ENCODE data around the gene ZNF629. TPM values are rescaled to one million over a fixed set of nuclear protein-coding genes. Genes with fewer than 3 reads are reported as not detected.

ZNF629 gene
- total and polyA plus RNA-seq, 2 experiments from 2014 or later, result 4.1 to 20.3 TPM

DNA sequence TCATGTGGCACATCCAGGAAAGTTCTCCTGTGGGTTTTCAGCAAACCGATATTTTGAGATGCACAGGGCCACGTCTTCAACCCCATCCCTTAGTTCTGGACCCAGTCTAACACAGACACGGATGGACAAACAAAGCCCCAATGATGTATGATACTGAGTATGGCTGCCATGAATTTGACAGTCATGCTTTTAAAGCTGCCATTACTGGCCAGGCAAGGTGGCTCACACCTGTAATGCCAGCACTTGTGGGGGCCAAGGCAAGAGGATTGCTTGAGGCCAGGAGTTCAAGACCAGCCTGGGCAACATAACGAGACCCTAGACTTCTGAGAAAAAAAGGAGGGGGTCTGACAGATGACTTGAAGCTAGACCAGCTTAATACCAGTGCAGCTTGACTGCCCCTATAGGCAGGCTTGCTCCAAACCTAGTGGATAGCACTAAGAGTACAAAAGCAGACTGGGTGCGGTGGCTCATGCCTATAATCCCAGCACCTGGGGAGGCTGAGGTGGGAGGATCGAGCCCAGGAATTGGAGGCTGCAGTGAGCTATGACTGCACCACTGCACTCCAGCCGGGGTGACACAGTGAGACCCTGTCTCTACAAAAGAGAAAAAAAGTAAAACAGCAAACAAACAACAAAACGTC lies 10.8 kb upstream of the ZNF629 start:
- no peak overlapping the region for H3K4me3 ChIP-seq
- Mint-ChIP-seq H3K36me3 (ENCODE audit: low read depth) (no peaks in the 10 kb centered on the region), H3K4me3 (no peak overlapping the region), H3K4me1 (peaks cover 4% of the 10 kb centered on the region; the same call in 2 of the 3 replicates), H3K27ac (no peak overlapping the region), H3K27me3 (ENCODE audit: insufficient read depth, low read depth, poor library complexity) (peaks cover 3% of the 10 kb centered on the region), H3K9me3 (no peaks in the 10 kb centered on the region)
- H3F3A ChIP-seq (replicated peaks; ENCODE audit: low read depth), result no peaks in the 10 kb centered on the region
- no peak for TF ChIP-seq CREB1 (CRISPR knock-in tag; IDR thresholded peaks at IDR 0.05; ENCODE audit: low read depth)
- TF ChIP-seq, protein P1, sequence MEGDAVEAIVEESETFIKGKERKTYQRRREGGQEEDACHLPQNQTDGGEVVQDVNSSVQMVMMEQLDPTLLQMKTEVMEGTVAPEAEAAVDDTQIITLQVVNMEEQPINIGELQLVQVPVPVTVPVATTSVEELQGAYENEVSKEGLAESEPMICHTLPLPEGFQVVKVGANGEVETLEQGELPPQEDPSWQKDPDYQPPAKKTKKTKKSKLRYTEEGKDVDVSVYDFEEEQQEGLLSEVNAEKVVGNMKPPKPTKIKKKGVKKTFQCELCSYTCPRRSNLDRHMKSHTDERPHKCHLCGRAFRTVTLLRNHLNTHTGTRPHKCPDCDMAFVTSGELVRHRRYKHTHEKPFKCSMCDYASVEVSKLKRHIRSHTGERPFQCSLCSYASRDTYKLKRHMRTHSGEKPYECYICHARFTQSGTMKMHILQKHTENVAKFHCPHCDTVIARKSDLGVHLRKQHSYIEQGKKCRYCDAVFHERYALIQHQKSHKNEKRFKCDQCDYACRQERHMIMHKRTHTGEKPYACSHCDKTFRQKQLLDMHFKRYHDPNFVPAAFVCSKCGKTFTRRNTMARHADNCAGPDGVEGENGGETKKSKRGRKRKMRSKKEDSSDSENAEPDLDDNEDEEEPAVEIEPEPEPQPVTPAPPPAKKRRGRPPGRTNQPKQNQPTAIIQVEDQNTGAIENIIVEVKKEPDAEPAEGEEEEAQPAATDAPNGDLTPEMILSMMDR (conservative IDR thresholded peaks at IDR 0.05; ENCODE audit: low read depth in 2 of 2), result peak; percentile 28 to 38; a peak in 3 of 4 replicates
- no peak overlapping the region for H3K27ac ChIP-seq (ENCODE audit: low read depth)
- H3K27me3 ChIP-seq (ENCODE audit: insufficient read depth), result peaks cover 12% of the 10 kb centered on the region
- H3K9me2 ChIP-seq (ENCODE audit: insufficient read depth), result no peaks in the 10 kb centered on the region
- ATAC-seq (peak; percentile 87), DNase-seq (ENCODE audit: low spot score) (no peak)
- no peaks in the 10 kb centered on the region for H4K20me1 ChIP-seq (replicated peaks; ENCODE audit: insufficient read depth)
- no peaks in the 10 kb centered on the region for H3K36me3 ChIP-seq (ENCODE audit: insufficient read depth)
- no peaks in the 10 kb centered on the region for H3K79me2 ChIP-seq (replicated peaks; ENCODE audit: insufficient read depth)
- no peaks in the 10 kb centered on the region for H3K4me1 ChIP-seq (ENCODE audit: insufficient read depth)
- no peak overlapping the region for H3K4me2 ChIP-seq
- H2AFZ ChIP-seq, result no peak overlapping the region

DNA sequence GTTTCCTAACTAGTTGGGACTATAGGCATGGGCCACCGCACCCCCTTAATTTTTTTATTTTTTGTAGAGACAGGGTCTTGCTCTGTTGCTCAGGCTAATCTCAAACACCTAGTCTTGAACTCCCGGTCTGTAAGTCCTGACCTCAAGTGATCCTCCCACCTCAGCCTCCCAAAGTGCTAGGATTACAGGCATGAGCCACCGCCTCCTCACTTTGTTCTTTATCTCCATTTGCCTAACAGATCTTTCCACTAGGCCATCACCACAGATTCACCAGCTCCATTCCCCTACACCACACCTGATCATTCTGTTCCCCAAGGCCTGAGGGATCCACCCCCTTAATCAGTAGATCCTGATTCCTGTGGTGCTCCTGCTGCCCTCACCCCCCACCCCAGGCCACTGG lies 7.6 kb upstream of the ZNF629 start:
- Histone ChIP-seq H2AFZ (no peak overlapping the region), H3K4me2 (no peak overlapping the region), H3K27ac (ENCODE audit: low read depth) (no peak overlapping the region), H3K27me3 (ENCODE audit: insufficient read depth) (no peaks in the 10 kb centered on the region; the same call in 1 of the 2 replicates), H3K79me2 (replicated peaks; ENCODE audit: insufficient read depth) (no peaks in the 10 kb centered on the region), H3K4me1 (ENCODE audit: insufficient read depth) (no peaks in the 10 kb centered on the region), H3K9me2 (ENCODE audit: insufficient read depth) (no peaks in the 10 kb centered on the region), H4K20me1 (replicated peaks; ENCODE audit: insufficient read depth) (no peaks in the 10 kb centered on the region), H3F3A (replicated peaks; ENCODE audit: low read depth) (no peaks in the 10 kb centered on the region), H3K4me3 (no peak overlapping the region), H3K36me3 (ENCODE audit: insufficient read depth) (no peaks in the 10 kb centered on the region)
- ATAC-seq (no peak), DNase-seq (ENCODE audit: low spot score) (no peak)
- peaks cover 4% of the 10 kb centered on the region; the same call in 2 of the 3 replicates for H3K4me1 Mint-ChIP-seq
- H3K4me3 Mint-ChIP-seq, result no peak overlapping the region
- no peak overlapping the region for H3K27ac Mint-ChIP-seq
- H3K36me3 Mint-ChIP-seq (ENCODE audit: low read depth), result no peaks in the 10 kb centered on the region
- no peaks in the 10 kb centered on the region for H3K9me3 Mint-ChIP-seq
- H3K27me3 Mint-ChIP-seq (ENCODE audit: insufficient read depth, low read depth, poor library complexity), result peaks cover 3% of the 10 kb centered on the region
- TF ChIP-seq POLR2AphosphoS5 (IDR thresholded peaks at IDR 0.05; ENCODE audit: low read depth), result no peak
- TF ChIP-seq, protein P2, sequence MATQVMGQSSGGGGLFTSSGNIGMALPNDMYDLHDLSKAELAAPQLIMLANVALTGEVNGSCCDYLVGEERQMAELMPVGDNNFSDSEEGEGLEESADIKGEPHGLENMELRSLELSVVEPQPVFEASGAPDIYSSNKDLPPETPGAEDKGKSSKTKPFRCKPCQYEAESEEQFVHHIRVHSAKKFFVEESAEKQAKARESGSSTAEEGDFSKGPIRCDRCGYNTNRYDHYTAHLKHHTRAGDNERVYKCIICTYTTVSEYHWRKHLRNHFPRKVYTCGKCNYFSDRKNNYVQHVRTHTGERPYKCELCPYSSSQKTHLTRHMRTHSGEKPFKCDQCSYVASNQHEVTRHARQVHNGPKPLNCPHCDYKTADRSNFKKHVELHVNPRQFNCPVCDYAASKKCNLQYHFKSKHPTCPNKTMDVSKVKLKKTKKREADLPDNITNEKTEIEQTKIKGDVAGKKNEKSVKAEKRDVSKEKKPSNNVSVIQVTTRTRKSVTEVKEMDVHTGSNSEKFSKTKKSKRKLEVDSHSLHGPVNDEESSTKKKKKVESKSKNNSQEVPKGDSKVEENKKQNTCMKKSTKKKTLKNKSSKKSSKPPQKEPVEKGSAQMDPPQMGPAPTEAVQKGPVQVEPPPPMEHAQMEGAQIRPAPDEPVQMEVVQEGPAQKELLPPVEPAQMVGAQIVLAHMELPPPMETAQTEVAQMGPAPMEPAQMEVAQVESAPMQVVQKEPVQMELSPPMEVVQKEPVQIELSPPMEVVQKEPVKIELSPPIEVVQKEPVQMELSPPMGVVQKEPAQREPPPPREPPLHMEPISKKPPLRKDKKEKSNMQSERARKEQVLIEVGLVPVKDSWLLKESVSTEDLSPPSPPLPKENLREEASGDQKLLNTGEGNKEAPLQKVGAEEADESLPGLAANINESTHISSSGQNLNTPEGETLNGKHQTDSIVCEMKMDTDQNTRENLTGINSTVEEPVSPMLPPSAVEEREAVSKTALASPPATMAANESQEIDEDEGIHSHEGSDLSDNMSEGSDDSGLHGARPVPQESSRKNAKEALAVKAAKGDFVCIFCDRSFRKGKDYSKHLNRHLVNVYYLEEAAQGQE (IDR thresholded peaks at IDR 0.05; ENCODE audit: unreplicated experiment), result no peak
- TF ChIP-seq JUNB (IDR thresholded peaks at IDR 0.05; ENCODE audit: unreplicated experiment), result no peak
- no peak for TF ChIP-seq NANOG (IDR thresholded peaks at IDR 0.05; ENCODE audit: borderline replicate concordance)
- TF ChIP-seq, protein P3, sequence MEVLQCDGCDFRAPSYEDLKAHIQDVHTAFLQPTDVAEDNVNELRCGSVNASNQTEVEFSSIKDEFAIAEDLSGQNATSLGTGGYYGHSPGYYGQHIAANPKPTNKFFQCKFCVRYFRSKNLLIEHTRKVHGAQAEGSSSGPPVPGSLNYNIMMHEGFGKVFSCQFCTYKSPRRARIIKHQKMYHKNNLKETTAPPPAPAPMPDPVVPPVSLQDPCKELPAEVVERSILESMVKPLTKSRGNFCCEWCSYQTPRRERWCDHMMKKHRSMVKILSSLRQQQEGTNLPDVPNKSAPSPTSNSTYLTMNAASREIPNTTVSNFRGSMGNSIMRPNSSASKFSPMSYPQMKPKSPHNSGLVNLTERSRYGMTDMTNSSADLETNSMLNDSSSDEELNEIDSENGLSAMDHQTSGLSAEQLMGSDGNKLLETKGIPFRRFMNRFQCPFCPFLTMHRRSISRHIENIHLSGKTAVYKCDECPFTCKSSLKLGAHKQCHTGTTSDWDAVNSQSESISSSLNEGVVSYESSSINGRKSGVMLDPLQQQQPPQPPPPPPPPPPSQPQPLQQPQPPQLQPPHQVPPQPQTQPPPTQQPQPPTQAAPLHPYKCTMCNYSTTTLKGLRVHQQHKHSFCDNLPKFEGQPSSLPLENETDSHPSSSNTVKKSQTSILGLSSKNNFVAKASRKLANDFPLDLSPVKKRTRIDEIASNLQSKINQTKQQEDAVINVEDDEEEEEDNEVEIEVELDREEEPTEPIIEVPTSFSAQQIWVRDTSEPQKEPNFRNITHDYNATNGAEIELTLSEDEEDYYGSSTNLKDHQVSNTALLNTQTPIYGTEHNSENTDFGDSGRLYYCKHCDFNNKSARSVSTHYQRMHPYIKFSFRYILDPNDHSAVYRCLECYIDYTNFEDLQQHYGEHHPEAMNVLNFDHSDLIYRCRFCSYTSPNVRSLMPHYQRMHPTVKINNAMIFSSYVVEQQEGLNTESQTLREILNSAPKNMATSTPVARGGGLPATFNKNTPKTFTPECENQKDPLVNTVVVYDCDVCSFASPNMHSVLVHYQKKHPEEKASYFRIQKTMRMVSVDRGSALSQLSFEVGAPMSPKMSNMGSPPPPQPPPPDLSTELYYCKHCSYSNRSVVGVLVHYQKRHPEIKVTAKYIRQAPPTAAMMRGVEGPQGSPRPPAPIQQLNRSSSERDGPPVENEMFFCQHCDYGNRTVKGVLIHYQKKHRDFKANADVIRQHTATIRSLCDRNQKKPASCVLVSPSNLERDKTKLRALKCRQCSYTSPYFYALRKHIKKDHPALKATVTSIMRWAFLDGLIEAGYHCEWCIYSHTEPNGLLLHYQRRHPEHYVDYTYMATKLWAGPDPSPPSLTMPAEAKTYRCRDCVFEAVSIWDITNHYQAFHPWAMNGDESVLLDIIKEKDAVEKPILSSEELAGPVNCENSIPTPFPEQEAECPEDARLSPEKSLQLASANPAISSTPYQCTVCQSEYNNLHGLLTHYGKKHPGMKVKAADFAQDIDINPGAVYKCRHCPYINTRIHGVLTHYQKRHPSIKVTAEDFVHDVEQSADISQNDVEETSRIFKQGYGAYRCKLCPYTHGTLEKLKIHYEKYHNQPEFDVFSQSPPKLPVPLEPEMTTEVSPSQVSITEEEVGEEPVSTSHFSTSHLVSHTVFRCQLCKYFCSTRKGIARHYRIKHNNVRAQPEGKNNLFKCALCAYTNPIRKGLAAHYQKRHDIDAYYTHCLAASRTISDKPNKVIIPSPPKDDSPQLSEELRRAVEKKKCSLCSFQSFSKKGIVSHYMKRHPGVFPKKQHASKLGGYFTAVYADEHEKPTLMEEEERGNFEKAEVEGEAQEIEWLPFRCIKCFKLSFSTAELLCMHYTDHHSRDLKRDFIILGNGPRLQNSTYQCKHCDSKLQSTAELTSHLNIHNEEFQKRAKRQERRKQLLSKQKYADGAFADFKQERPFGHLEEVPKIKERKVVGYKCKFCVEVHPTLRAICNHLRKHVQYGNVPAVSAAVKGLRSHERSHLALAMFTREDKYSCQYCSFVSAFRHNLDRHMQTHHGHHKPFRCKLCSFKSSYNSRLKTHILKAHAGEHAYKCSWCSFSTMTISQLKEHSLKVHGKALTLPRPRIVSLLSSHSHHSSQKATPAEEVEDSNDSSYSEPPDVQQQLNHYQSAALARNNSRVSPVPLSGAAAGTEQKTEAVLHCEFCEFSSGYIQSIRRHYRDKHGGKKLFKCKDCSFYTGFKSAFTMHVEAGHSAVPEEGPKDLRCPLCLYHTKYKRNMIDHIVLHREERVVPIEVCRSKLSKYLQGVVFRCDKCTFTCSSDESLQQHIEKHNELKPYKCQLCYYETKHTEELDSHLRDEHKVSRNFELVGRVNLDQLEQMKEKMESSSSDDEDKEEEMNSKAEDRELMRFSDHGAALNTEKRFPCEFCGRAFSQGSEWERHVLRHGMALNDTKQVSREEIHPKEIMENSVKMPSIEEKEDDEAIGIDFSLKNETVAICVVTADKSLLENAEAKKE (CRISPR knock-in tag; IDR thresholded peaks at IDR 0.05), result no peak
- TF ChIP-seq, protein P1 (conservative IDR thresholded peaks at IDR 0.05; ENCODE audit: low read depth in 2 of 2), result no peak
